HCT116 (cell line): ENCODE measurements around the gene SH3GLB2. TPM values are rescaled to one million over a fixed set of nuclear protein-coding genes. Genes with fewer than 3 reads are reported as not detected.

ENCODE experiments used
- ATAC-seq: fragments of 200-7000 bp; cut with Tn5 transposase; 2 replicates; pipeline ENCODE4 v1.9.1; 2020; ENCODE audit warnings: mild to moderate bottlenecking, moderate library complexity
- BruUV-seq: library from RNA; stranded (reverse); fragments of 400-500 nt; replicated peaks from 2 replicates; lab custom pipeline; 2021; lab: Mats Ljungman, UMichigan
- CTCF ChIA-PET: fragments of 300-600 bp; sonication (Branson Sonifier 250); formaldehyde crosslinking; loops from one replicate; lab custom pipeline; 2021; ENCODE audit warnings: antibody characterized with exemption; lab: Charles Lee
- POLR2A ChIA-PET: fragments of 300-600, 350-600 bp; sonication (Branson Sonifier 250); formaldehyde crosslinking; loops from one replicate; lab custom pipeline; 2021; ENCODE audit warnings: antibody characterized with exemption; lab: Charles Lee
- RAD21 ChIA-PET, 2 experiments: fragments of 300-600 bp; sonication (Branson Sonifier 250); formaldehyde crosslinking; loops; one replicate each; lab custom pipeline; 2023; ENCODE audit warnings: low total read pairs in 2 of 2; ENCODE audit not compliant: uncharacterized antibody in 2 of 2, unreplicated experiment in 2 of 2, low non-redundant PET in 1 of 2; lab: Charles Lee
- DNase-seq: peaks from one replicate; pipeline ENCODE4 v3.0.0-alpha.2; 2010; ENCODE audit warnings: low read depth, low spot score
- H2AFZ ChIP-seq: fragments of 200-600 bp; shearing (Covaris generic), sonication (generic); 2 replicates; pipeline ENCODE4 v1.6.1; 2017; ENCODE audit warnings: low read depth, mixed run types, mixed read lengths, antibody characterized with exemption, low read length; ENCODE audit not compliant: poor library complexity, severe bottlenecking
- H3K27ac ChIP-seq: 2 replicates; pipeline ENCODE4 v1.5.1; 2012; ENCODE audit warnings: low read depth, low read length
- H3K27me3 ChIP-seq: fragments of 200-600 bp; sonication (generic); 2 replicates; pipeline ENCODE4 v1.6.1; 2016; ENCODE audit warnings: mixed run types, low read length, mixed read lengths; ENCODE audit not compliant: insufficient read depth
- H3K36me3 ChIP-seq, 2 experiments: fragments of 200-500 bp in 1 of 2; fragments of 200-600 bp in 1 of 2; sonication (Bioruptor generic) in 1 of 2; sonication (generic) in 1 of 2; 2 replicates each; pipeline versions ENCODE4 v1.5.1 to v1.6.1; 2014 to 2016; ENCODE audit warnings: low read length in 2 of 2, inconsistent platforms in 1 of 2, mixed read lengths in 1 of 2, mixed run types in 1 of 2; ENCODE audit not compliant: insufficient read depth in 2 of 2, control insufficient read depth in 1 of 2
- H3K4me1 ChIP-seq, 2 experiments: fragments of 200-600 bp in 1 of 2; sonication (generic) in 1 of 2; 2 replicates each; pipeline versions ENCODE4 v1.5.1 to v1.6.1; 2012 to 2017; ENCODE audit warnings: low read length in 2 of 2, inconsistent platforms in 1 of 2, mild to moderate bottlenecking in 1 of 2, mixed read lengths in 1 of 2, mixed run types in 1 of 2, moderate library complexity in 1 of 2; ENCODE audit not compliant: insufficient read depth in 2 of 2, control insufficient read depth in 1 of 2
- H3K4me2 ChIP-seq: fragments of 200-600 bp; sonication (generic); 2 replicates; pipeline ENCODE4 v1.6.1; 2017; ENCODE audit warnings: mixed run types, low read length, mixed read lengths
- H3K4me3 ChIP-seq, 2 experiments: fragments of 200-600 bp in 1 of 2; sonication (generic) in 1 of 2; replicated peaks in 1 of 2; 2 replicates each; pipeline ENCODE4 v1.5.1; 2011 to 2016; ENCODE audit warnings: low read length in 2 of 2, control low read depth in 1 of 2, low read depth in 1 of 2, mild to moderate bottlenecking in 1 of 2, mixed read lengths in 1 of 2, mixed run types in 1 of 2
- H3K79me2 ChIP-seq: fragments of 200-600 bp; sonication (generic); 2 replicates; pipeline ENCODE4 v1.6.1; 2017; ENCODE audit warnings: mild to moderate bottlenecking, mixed run types, low read length, moderate library complexity, mixed read lengths; ENCODE audit not compliant: insufficient read depth
- H3K9ac ChIP-seq: fragments of 200-600 bp; sonication (generic); 2 replicates; pipeline ENCODE4 v1.6.1; 2016; ENCODE audit warnings: low read length, mixed read lengths
- H3K9me2 ChIP-seq: fragments of 200-600 bp; sonication (generic), shearing (Covaris generic); 2 replicates; pipeline ENCODE4 v1.6.1; 2017; ENCODE audit warnings: mixed run types, mild to moderate bottlenecking, moderate library complexity; ENCODE audit not compliant: insufficient read depth
- H3K9me3 ChIP-seq, 2 experiments: fragments of 200-500 bp in 1 of 2; fragments of 200-600 bp in 1 of 2; sonication (Bioruptor generic) in 1 of 2; sonication (generic) in 1 of 2; 2 replicates each; pipeline ENCODE4 v1.6.1; 2014 to 2017; ENCODE audit warnings: low read length in 2 of 2, mixed read lengths in 2 of 2, inconsistent platforms in 1 of 2, low read depth in 1 of 2, mild to moderate bottlenecking in 1 of 2, mixed run types in 1 of 2, moderate library complexity in 1 of 2; ENCODE audit not compliant: control insufficient read depth in 1 of 2, insufficient read depth in 1 of 2
- H4K20me1 ChIP-seq: fragments of 200-600 bp; sonication (generic), shearing (Covaris generic); 2 replicates; pipeline ENCODE4 v1.6.1; 2017; ENCODE audit warnings: mixed run types, mild to moderate bottlenecking, moderate library complexity; ENCODE audit not compliant: insufficient read depth
- ATF3 ChIP-seq: IDR thresholded peaks from 2 replicates; pipeline ENCODE4 v1.6.1; 2012
- CBX3 ChIP-seq: IDR thresholded peaks from 2 replicates; pipeline ENCODE4 v1.6.1; 2012; ENCODE audit warnings: low read depth
- CEBPB ChIP-seq: IDR thresholded peaks from 2 replicates; pipeline ENCODE4 v1.6.1; 2012; ENCODE audit warnings: low read depth
- EGR1 ChIP-seq: IDR thresholded peaks from 2 replicates; pipeline ENCODE4 v1.6.1; 2012; ENCODE audit warnings: low read depth
- ELF1 ChIP-seq: IDR thresholded peaks from 2 replicates; pipeline ENCODE4 v1.6.1; 2012; ENCODE audit warnings: low read depth, borderline replicate concordance
- EZH2 ChIP-seq: fragments of 200-600 bp; sonication (generic); IDR thresholded peaks from 2 replicates; pipeline ENCODE4 v1.6.1; 2017; ENCODE audit warnings: antibody characterized with exemption, mixed run types
- EZH2phosphoT487 ChIP-seq: fragments of 200-600 bp; IDR thresholded peaks from 2 replicates; pipeline ENCODE4 v1.6.1; 2018; ENCODE audit warnings: antibody characterized with exemption, borderline replicate concordance
- FOSL1 ChIP-seq: IDR thresholded peaks from 2 replicates; pipeline ENCODE4 v1.6.1; 2012; ENCODE audit warnings: low read depth
- JUND ChIP-seq: IDR thresholded peaks from 2 replicates; pipeline ENCODE4 v1.6.1; 2012
- POLR2A ChIP-seq: IDR thresholded peaks from 2 replicates; pipeline ENCODE4 v1.7.0; 2011; ENCODE audit warnings: borderline replicate concordance; ENCODE audit not compliant: insufficient read depth, insufficient read length; ENCODE audit errors: extremely low read depth
- POLR2AphosphoS5 ChIP-seq: IDR thresholded peaks from 2 replicates; pipeline ENCODE4 v1.6.1; 2011; ENCODE audit warnings: mild to moderate bottlenecking, low read depth, low read length, moderate library complexity
- RAD21 ChIP-seq: IDR thresholded peaks from 2 replicates; pipeline ENCODE4 v1.6.1; 2012; ENCODE audit warnings: low read depth, mild to moderate bottlenecking
- SP1 ChIP-seq: IDR thresholded peaks from 2 replicates; pipeline ENCODE4 v1.6.1; 2012; ENCODE audit warnings: low read depth
- SRF ChIP-seq: IDR thresholded peaks from 2 replicates; pipeline ENCODE4 v1.6.1; 2012; ENCODE audit warnings: low read depth
- YY1 ChIP-seq: IDR thresholded peaks from 2 replicates; pipeline ENCODE4 v1.6.1; 2011; ENCODE audit warnings: low read length, low read depth, moderate library complexity, mild to moderate bottlenecking; ENCODE audit not compliant: insufficient replicate concordance; ENCODE audit errors: extremely low read depth
- ZBTB33 ChIP-seq: IDR thresholded peaks from 2 replicates; pipeline ENCODE4 v1.6.1; 2011; ENCODE audit warnings: mild to moderate bottlenecking, low read length, moderate library complexity; ENCODE audit not compliant: insufficient replicate concordance; ENCODE audit errors: extremely low read depth
- ZFX ChIP-seq: fragments of 450-650 bp; IDR thresholded peaks from 2 replicates; pipeline ENCODE4 v1.6.1; 2017
- intact Hi-C: fragments of 100-400 bp; cut with micrococcal nuclease; formaldehyde crosslinking; loops from 2 replicates; pipeline ENCODE4 v1.10.0; 2022
- total RNA-seq: library from RNA; stranded (reverse); gene quantifications from one replicate; pipeline ENCODE4 v1.2.1, GENCODE V29; 2021; ENCODE audit not compliant: unreplicated experiment
- TF ChIP-seq, protein P1 (sequence below), 3 experiments: fragments of 200-600 bp in 1 of 3; sonication (generic) in 1 of 3; IDR thresholded peaks in 2 of 3; conservative IDR thresholded peaks in 1 of 3; 2 replicates each; pipeline ENCODE4 v1.5.1; 2012 to 2017; ENCODE audit warnings: low read depth in 2 of 3, low read length in 2 of 3, antibody characterized with exemption in 1 of 3, borderline replicate concordance in 1 of 3, control low read depth in 1 of 3, mild to moderate bottlenecking in 1 of 3, mixed read lengths in 1 of 3, mixed run types in 1 of 3, moderate library complexity in 1 of 3; ENCODE audit not compliant: insufficient read depth in 1 of 3
- TF ChIP-seq, protein P2 (sequence below): IDR thresholded peaks from 2 replicates; pipeline ENCODE4 v1.6.1; 2012
- TF ChIP-seq, protein P3 (sequence below): IDR thresholded peaks from 2 replicates; pipeline ENCODE4 v1.6.1; 2012; ENCODE audit warnings: low read depth

SH3GLB2 gene
- total RNA-seq, 1 experiment from 2014 or later = 87.9 TPM

DNA sequence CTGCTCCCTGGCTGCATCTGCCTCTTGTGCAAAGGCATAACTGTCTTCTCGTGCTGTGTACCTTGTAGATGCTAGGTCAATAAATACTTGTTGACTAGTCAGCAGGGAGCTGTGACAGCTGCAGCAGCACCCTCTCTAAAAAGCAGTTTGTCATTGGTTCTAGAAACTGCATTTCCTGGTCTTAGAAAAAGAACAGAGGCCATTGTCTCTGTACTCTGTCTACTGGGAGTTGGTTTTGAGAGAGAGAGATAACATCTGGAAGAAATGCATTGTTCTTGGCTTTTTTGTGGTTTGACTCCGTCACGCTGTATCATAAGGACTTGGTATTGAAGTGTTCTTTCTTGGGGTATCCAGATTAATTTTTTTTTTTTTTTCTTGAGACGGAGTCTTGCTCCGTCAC is 32.3 kb downstream of the SH3GLB2 start:
- ATAC-seq (no peak), DNase-seq (no peak)
- Histone ChIP-seq H3K9ac (no peak overlapping the region), H3K36me3 (peaks cover 52 to 68% of the 10 kb centered on the region in 2 experiments), H3K4me1 (no peaks in the 10 kb centered on the region), H3K4me3 (no peak overlapping the region), H2AFZ (no peak overlapping the region), H3K9me2 (no peaks in the 10 kb centered on the region), H3K4me2 (no peak overlapping the region), H4K20me1 (no peaks in the 10 kb centered on the region), H3K9me3 (no peaks in the 10 kb centered on the region), H3K79me2 (no peaks in the 10 kb centered on the region), H3K27ac (no peak overlapping the region), H3K27me3 (no peaks in the 10 kb centered on the region)
- intact Hi-C loops = no loop called here
- no TSS peak for BruUV-seq
- TF ChIP-seq ZFX = no peak
- no peak for TF ChIP-seq RAD21
- no peak for TF ChIP-seq EGR1
- TF ChIP-seq ZBTB33 = no peak
- TF ChIP-seq CEBPB = no peak
- TF ChIP-seq, protein P1, sequence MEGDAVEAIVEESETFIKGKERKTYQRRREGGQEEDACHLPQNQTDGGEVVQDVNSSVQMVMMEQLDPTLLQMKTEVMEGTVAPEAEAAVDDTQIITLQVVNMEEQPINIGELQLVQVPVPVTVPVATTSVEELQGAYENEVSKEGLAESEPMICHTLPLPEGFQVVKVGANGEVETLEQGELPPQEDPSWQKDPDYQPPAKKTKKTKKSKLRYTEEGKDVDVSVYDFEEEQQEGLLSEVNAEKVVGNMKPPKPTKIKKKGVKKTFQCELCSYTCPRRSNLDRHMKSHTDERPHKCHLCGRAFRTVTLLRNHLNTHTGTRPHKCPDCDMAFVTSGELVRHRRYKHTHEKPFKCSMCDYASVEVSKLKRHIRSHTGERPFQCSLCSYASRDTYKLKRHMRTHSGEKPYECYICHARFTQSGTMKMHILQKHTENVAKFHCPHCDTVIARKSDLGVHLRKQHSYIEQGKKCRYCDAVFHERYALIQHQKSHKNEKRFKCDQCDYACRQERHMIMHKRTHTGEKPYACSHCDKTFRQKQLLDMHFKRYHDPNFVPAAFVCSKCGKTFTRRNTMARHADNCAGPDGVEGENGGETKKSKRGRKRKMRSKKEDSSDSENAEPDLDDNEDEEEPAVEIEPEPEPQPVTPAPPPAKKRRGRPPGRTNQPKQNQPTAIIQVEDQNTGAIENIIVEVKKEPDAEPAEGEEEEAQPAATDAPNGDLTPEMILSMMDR (IDR thresholded peaks at IDR 0.05 in 2 of 3, conservative IDR thresholded peaks at IDR 0.05 in 1 of 3; ENCODE audit: borderline replicate concordance in 1 of 3, insufficient read depth in 1 of 3, low read depth in 2 of 3, low read length in 2 of 3) = no peak
- TF ChIP-seq JUND = no peak
- TF ChIP-seq POLR2AphosphoS5 = no peak
- no peak for TF ChIP-seq SP1
- no peak for TF ChIP-seq CBX3
- TF ChIP-seq POLR2A = no peak
- TF ChIP-seq ATF3 = no peak
- TF ChIP-seq FOSL1 = no peak
- no peak for TF ChIP-seq SRF
- no peak for TF ChIP-seq EZH2
- no peak for TF ChIP-seq YY1
- TF ChIP-seq, protein P2, sequence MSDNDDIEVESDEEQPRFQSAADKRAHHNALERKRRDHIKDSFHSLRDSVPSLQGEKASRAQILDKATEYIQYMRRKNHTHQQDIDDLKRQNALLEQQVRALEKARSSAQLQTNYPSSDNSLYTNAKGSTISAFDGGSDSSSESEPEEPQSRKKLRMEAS = no peak
- TF ChIP-seq, protein P3, sequence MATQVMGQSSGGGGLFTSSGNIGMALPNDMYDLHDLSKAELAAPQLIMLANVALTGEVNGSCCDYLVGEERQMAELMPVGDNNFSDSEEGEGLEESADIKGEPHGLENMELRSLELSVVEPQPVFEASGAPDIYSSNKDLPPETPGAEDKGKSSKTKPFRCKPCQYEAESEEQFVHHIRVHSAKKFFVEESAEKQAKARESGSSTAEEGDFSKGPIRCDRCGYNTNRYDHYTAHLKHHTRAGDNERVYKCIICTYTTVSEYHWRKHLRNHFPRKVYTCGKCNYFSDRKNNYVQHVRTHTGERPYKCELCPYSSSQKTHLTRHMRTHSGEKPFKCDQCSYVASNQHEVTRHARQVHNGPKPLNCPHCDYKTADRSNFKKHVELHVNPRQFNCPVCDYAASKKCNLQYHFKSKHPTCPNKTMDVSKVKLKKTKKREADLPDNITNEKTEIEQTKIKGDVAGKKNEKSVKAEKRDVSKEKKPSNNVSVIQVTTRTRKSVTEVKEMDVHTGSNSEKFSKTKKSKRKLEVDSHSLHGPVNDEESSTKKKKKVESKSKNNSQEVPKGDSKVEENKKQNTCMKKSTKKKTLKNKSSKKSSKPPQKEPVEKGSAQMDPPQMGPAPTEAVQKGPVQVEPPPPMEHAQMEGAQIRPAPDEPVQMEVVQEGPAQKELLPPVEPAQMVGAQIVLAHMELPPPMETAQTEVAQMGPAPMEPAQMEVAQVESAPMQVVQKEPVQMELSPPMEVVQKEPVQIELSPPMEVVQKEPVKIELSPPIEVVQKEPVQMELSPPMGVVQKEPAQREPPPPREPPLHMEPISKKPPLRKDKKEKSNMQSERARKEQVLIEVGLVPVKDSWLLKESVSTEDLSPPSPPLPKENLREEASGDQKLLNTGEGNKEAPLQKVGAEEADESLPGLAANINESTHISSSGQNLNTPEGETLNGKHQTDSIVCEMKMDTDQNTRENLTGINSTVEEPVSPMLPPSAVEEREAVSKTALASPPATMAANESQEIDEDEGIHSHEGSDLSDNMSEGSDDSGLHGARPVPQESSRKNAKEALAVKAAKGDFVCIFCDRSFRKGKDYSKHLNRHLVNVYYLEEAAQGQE = no peak
- TF ChIP-seq EZH2phosphoT487 = no peak
- TF ChIP-seq ELF1 = no peak
- ChIA-PET RAD21 (no interaction called here), POLR2A (no interaction called here), CTCF (no interaction called here)
